Effector memory CD4-positive, alpha-beta T cell (primary cell): ENCODE measurements around the gene PTPN6.

Experiments used
- DNase-seq, 3 donors: peaks; one replicate each; pipeline ENCODE4 v3.0.0-alpha.2; 2020
- H3K27ac ChIP-seq: 2 replicates; pipeline ENCODE4 v1.7.0; 2013; ENCODE audit warnings: mild to moderate bottlenecking, low read length, moderate library complexity; ENCODE audit not compliant: insufficient read depth, poor library complexity, severe bottlenecking
- H3K27me3 ChIP-seq: replicated peaks from 2 replicates; pipeline ENCODE4 v1.7.0; 2013; ENCODE audit warnings: mild to moderate bottlenecking, low read length; ENCODE audit not compliant: insufficient read depth, control insufficient read depth, poor library complexity, severe bottlenecking
- H3K36me3 ChIP-seq: 2 replicates; pipeline ENCODE4 v1.7.0; 2013; ENCODE audit warnings: mild to moderate bottlenecking, low read length, moderate library complexity; ENCODE audit not compliant: control insufficient read depth, insufficient read depth
- H3K4me1 ChIP-seq: 2 replicates; pipeline ENCODE4 v1.7.0; 2013; ENCODE audit warnings: low read length, mild to moderate bottlenecking; ENCODE audit not compliant: control insufficient read depth, insufficient read depth, poor library complexity, severe bottlenecking
- H3K4me3 ChIP-seq: 2 replicates; pipeline ENCODE4 v1.7.0; 2013; ENCODE audit warnings: low read length, low read depth, mild to moderate bottlenecking; ENCODE audit not compliant: insufficient read depth, poor library complexity, severe bottlenecking
- H3K9me3 ChIP-seq: 2 replicates; pipeline ENCODE4 v1.7.0; 2013; ENCODE audit warnings: mild to moderate bottlenecking, low read length, moderate library complexity; ENCODE audit not compliant: control insufficient read depth

Gene PTPN6

GRCh38 chr12:6950401-6950801 is 755 bp upstream of the PTPN6 start:
- H3K4me1 ChIP-seq, result peaks cover 70% of the 10 kb centered on the region
- no peak for DNase-seq

GRCh38 chr12:6951551-6952120 is 480 bp downstream of the PTPN6 start:
- Histone ChIP-seq H3K9me3 (no peaks in the 10 kb centered on the region), H3K27ac (peak overlapping the region; percentile 96), H3K4me1 (peaks cover 71% of the 10 kb centered on the region), H3K27me3 (no peaks in the 10 kb centered on the region), H3K4me3 (peak overlapping the region; percentile 89), H3K36me3 (peaks cover 19% of the 10 kb centered on the region)
- DNase-seq, result no peak

More at GRCh38 chr12:6950401-6950801, 755 bp upstream of the PTPN6 start:
- Histone ChIP-seq H3K9me3 (no peaks in the 10 kb centered on the region), H3K36me3 (peaks cover 6% of the 10 kb centered on the region), H3K27ac (peak overlapping the region; percentile 96), H3K4me3 (peak overlapping the region; percentile 89), H3K27me3 (no peaks in the 10 kb centered on the region)

- Histone ChIP-seq H3K4me1 (peaks cover 71% of the 10 kb centered on the region), H3K9me3 (no peaks in the 10 kb centered on the region), H3K36me3 (peaks cover 24% of the 10 kb centered on the region), H3K27ac (peak overlapping the region; percentile 96), H3K27me3 (no peaks in the 10 kb centered on the region), H3K4me3 (peak overlapping the region; percentile 89)
- DNase-seq, result no peak
Observed at GRCh38 chr12:6952121-6952862, 1.1 kb downstream of the PTPN6 start.

DNA sequence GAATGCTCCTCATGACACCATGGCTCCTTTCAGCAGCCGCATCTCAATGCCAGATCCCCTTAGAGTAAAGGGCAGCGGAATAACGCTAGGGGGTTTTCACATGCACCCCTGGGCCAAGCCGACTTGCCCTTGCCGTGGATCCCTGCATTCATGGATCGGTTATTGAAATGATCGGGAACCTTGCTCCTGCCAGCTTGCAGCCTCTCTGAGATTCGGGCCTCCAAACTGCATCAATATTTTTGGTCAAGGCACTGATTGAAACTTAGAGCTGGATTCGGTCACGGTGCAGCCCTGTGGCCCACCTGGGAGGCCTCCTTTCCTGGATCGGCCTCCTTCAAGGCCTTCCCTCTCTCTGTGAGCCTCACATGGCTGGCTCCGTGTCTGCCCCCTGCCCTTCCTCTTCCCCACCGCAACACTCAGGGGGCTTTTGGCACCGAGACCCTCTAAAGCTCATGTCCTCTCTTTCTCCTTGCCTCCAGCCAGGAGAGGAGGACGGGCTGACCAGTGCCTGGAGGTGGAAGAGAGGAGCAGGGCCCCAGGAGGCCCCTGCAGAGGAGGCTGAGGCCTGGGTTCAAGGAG is 1.8 kb downstream of the PTPN6 start:
- H3K9me3 ChIP-seq, result no peaks in the 10 kb centered on the region
- peak overlapping the region; percentile 89 for H3K4me3 ChIP-seq
- H3K27me3 ChIP-seq, result no peaks in the 10 kb centered on the region
- peaks cover 28% of the 10 kb centered on the region for H3K36me3 ChIP-seq
- DNase-seq, result no peak
- H3K4me1 ChIP-seq, result peaks cover 75% of the 10 kb centered on the region
- H3K27ac ChIP-seq, result peak overlapping the region; percentile 96

- Histone ChIP-seq H3K27ac (peak overlapping the region; percentile 96), H3K4me3 (peak overlapping the region; percentile 89), H3K9me3 (no peaks in the 10 kb centered on the region), H3K36me3 (peaks cover 34% of the 10 kb centered on the region), H3K4me1 (peaks cover 80% of the 10 kb centered on the region), H3K27me3 (no peaks in the 10 kb centered on the region)
- DNase-seq, result peak; percentile 73 to 78 (median 77)
Observed at GRCh38 chr12:6953442-6954315, 2.5 kb downstream of the PTPN6 start.

GRCh38 chr12:6954316-6955107 is 3.4 kb downstream of the PTPN6 start:
- Histone ChIP-seq H3K27me3 (no peaks in the 10 kb centered on the region), H3K4me3 (peak overlapping the region; percentile 89), H3K36me3 (peaks cover 34% of the 10 kb centered on the region), H3K4me1 (peaks cover 81% of the 10 kb centered on the region), H3K27ac (peak overlapping the region; percentile 96), H3K9me3 (no peaks in the 10 kb centered on the region)
- no peak for DNase-seq

DNA sequence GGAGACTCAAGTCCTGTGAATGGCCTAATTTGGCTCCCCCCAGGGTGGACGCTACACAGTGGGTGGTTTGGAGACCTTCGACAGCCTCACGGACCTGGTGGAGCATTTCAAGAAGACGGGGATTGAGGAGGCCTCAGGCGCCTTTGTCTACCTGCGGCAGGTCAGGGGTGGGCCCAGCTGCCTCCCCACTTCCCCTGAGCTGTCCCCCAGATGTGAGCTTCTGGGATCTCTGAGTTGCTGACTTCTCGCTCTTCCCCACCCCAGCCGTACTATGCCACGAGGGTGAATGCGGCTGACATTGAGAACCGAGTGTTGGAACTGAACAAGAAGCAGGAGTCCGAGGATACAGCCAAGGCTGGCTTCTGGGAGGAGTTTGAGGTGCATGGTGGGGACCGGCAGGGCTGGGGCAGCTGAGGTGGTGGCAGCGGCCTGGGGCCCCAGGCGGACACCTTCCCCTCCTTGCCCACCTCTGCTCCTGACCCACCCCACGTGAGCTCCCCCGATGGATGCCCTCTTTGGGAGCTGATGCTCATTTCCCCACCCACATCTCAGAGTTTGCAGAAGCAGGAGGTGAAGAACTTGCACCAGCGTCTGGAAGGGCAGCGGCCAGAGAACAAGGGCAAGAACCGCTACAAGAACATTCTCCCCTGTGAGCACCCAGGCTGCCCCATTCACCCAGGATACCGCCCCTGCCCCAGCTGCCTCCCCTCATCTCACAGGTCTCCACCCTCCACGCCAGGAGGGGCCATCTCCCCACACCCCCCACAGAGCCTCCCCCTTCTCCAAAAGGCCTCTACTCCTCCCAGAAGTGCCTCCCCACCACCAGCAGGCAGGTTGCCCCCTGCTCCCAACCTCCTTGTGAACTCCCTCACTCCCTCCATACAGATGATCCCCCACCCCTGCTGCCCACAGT is 4.2 kb downstream of the PTPN6 start:
- Histone ChIP-seq H3K4me1 (peaks cover 81% of the 10 kb centered on the region), H3K27me3 (no peaks in the 10 kb centered on the region), H3K4me3 (no peak overlapping the region), H3K36me3 (peaks cover 39% of the 10 kb centered on the region), H3K9me3 (no peaks in the 10 kb centered on the region), H3K27ac (peak overlapping the region; percentile 96)
- DNase-seq, result no peak

DNA sequence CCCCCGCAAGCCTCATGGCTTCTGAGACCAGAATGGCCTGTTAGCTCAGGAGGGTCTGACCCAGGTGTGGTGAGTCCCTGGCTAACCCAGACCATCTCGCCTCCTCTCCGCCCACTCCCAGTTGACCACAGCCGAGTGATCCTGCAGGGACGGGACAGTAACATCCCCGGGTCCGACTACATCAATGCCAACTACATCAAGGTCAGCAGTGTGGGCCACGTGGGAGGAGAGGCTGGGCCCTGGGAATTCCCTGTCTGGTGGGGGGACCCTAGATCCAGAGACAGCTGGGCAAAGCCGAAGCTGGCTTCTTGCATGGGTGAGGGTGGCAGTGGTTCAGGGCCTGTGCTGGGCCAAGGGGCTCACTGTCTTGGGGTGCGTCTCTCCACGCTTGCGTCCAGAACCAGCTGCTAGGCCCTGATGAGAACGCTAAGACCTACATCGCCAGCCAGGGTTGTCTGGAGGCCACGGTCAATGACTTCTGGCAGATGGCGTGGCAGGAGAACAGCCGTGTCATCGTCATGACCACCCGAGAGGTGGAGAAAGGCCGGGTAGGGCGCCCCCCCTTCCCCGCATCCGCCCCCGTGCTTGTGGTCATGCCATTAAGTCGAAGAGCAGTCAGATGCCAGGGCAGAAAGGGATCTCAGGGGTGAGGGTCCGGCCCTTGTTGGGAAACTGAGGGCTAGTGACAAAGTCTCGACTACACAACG is 5.0 kb downstream of the PTPN6 start:
- Histone ChIP-seq H3K4me1 (peaks cover 82% of the 10 kb centered on the region), H3K9me3 (no peaks in the 10 kb centered on the region), H3K4me3 (no peak overlapping the region), H3K27ac (peak overlapping the region; percentile 96), H3K36me3 (peaks cover 41% of the 10 kb centered on the region), H3K27me3 (no peaks in the 10 kb centered on the region)
- no peak for DNase-seq
